Measurements from ENCODE around the gene VSIG1. TPM values are rescaled to one million over a fixed set of nuclear protein-coding genes. Genes with fewer than 3 reads are reported as not detected.

The VSIG1 gene
- total and polyA plus RNA-seq, 12 donors = 0.03 to 0.46 (median 0.12) TPM; not detected in 8

DNA sequence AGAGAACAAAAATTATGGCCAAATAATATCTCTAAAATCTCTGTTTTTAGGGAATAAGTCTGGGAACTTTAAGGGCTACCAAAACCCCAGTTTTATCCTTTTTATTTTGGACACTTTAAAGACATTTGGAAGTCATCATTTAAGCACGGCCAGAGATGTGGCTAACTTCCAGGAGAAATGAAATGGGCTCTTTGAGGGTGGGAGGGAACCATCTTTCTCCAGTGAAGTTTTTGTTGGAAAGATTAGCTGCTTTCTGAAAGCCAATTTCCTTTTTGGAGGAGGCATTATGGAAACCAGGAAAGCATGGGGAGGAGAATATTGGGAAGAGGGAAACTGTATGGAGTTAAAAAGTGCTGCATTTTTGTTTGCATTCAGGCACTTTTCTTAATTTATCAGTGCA is 4.8 kb downstream of the VSIG1 start:
- 30 to 42% methylated on average over 1 of the region's 1 CpG for WGBS, 2 donors
- no peak for DNase-seq
- H3K27me3 ChIP-seq = peaks cover 0 to 81% (median 0%) of the 10 kb centered on the region in 7 donors
- H3K4me1 ChIP-seq = no peaks in the 10 kb centered on the region
- H3K4me3 ChIP-seq = no peak overlapping the region
- no peak overlapping the region for H3K27ac ChIP-seq
- ATAC-seq = no peak
- intact Hi-C loops (cut with DNase I) = no loop called here
- H3K36me3 ChIP-seq = no peaks in the 10 kb centered on the region
- no peaks in the 10 kb centered on the region for H3K9me3 ChIP-seq
- TF ChIP-seq, protein P1, sequence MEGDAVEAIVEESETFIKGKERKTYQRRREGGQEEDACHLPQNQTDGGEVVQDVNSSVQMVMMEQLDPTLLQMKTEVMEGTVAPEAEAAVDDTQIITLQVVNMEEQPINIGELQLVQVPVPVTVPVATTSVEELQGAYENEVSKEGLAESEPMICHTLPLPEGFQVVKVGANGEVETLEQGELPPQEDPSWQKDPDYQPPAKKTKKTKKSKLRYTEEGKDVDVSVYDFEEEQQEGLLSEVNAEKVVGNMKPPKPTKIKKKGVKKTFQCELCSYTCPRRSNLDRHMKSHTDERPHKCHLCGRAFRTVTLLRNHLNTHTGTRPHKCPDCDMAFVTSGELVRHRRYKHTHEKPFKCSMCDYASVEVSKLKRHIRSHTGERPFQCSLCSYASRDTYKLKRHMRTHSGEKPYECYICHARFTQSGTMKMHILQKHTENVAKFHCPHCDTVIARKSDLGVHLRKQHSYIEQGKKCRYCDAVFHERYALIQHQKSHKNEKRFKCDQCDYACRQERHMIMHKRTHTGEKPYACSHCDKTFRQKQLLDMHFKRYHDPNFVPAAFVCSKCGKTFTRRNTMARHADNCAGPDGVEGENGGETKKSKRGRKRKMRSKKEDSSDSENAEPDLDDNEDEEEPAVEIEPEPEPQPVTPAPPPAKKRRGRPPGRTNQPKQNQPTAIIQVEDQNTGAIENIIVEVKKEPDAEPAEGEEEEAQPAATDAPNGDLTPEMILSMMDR (IDR thresholded peaks at IDR 0.05) = no peak

DNA sequence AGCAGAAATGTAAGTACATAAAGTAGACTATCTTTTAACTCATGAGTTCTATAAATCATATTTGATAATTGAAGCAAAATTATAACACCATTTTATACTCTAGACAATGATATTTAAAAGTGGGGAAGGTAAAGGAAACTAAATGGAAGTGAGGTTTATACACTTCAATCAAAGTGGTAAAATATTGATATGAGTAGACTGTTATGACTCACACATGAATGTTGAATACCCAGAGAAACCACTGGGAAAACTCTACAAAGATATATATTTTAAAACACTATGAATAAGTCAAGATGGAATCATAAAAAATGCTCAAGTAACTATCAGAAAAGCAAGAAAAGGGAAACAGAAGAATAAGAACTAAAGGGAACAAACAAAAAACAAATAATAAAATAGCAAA is 8.4 kb downstream of the VSIG1 start:
- Histone ChIP-seq H3K36me3 (no peaks in the 10 kb centered on the region), H3K9me3 (no peaks in the 10 kb centered on the region), H3K4me1 (no peaks in the 10 kb centered on the region), H3K27me3 (peaks cover 0 to 83% (median 0%) of the 10 kb centered on the region in 7 donors), H3K4me3 (no peak overlapping the region), H3K27ac (no peak overlapping the region)
- TF ChIP-seq, protein P1 (IDR thresholded peaks at IDR 0.05) = no peak
- intact Hi-C loops (cut with DNase I) = no loop called here
- DNase-seq (no peak), ATAC-seq (no peak)

DNA sequence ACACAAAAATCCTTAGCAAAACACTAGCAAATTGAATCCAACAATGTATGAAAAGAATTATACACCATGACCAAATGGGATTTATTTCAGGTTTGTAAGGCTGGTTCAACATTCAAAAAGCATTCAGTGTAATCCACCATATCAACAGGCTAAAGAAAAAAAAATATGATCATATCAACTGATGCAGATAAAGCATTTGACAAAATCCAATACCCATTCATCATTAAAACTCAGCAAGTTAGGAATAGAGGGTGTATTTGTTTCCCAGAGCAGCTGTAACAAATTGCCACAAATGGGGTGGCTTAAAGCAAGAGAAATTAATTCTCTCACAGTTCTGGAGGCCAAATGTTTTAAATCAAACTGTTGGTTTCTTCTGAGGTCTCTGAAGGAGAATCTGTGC is 10.7 kb downstream of the VSIG1 start:
- Histone ChIP-seq H3K27ac (no peak overlapping the region), H3K4me1 (no peaks in the 10 kb centered on the region), H3K36me3 (no peaks in the 10 kb centered on the region), H3K27me3 (peaks cover 0 to 67% (median 0%) of the 10 kb centered on the region in 7 donors), H3K4me3 (no peak overlapping the region), H3K9me3 (no peaks in the 10 kb centered on the region)
- DNase-seq (no peak), ATAC-seq (no peak)
- TF ChIP-seq, protein P1 (IDR thresholded peaks at IDR 0.05) = no peak
- intact Hi-C loops (cut with DNase I) = no loop called here

DNA sequence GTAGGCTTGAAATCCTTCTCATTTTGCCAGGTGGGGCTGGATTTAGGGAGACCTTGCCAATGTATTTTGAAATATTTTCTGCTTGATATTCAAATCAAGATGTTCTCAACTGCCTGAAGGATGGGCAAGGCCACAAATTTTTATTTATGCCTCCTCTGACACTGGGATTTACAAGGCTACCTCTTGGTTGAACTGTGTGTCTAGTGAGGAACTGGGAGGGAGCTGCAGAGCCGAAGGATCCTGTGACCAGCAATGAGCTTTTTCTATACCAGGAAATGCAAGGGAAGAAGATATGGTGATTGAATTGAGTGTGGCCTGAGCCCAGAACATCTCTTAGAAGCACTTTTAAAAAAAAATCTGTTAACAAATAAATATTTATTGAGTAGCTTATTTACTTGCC is 14.9 kb downstream of the VSIG1 start:
- intact Hi-C loops (cut with DNase I) = loop anchor here in 1 of 10 donors (5.0 kb wide), 1 partner anchor 32 kb away; no protein-coding TSS in a partner anchor
- Histone ChIP-seq H3K4me1 (no peaks in the 10 kb centered on the region), H3K9me3 (no peaks in the 10 kb centered on the region), H3K27me3 (peaks cover 0 to 36% (median 0%) of the 10 kb centered on the region in 7 donors), H3K36me3 (no peaks in the 10 kb centered on the region), H3K4me3 (no peak overlapping the region), H3K27ac (no peak overlapping the region)
- 64 to 66% methylated on average over 1 of the region's 1 CpG for WGBS, 2 donors
- TF ChIP-seq, protein P1 (IDR thresholded peaks at IDR 0.05) = no peak
- DNase-seq (no peak), ATAC-seq (no peak)

All from heart right ventricle (tissue), 16 donors.